Fibroblast of villous mesenchyme (primary cell): Measurements from ENCODE around the gene FHL1. TPM values are rescaled to one million over a fixed set of nuclear protein-coding genes. Genes with fewer than 3 reads are reported as not detected.

ENCODE experiments used
- DNase-seq: peaks from one replicate; pipeline ENCODE4 v3.0.0-alpha.2; 2010; ENCODE audit warnings: low read depth
- H3K4me3 ChIP-seq: 2 replicates; pipeline ENCODE4 v1.5.1; 2011; ENCODE audit warnings: low read depth, mild to moderate bottlenecking, low read length
- total RNA-seq: library from RNA; depleted of rRNA; stranded (reverse); fragments of >200 nt; gene quantifications from 2 replicates; pipeline ENCODE4 v1.2.3, GENCODE V29; 2012
- TF ChIP-seq, protein P1 (sequence below): IDR thresholded peaks from 2 replicates; pipeline ENCODE4 v1.5.1; 2012; ENCODE audit warnings: low read depth, mild to moderate bottlenecking, low read length; ENCODE audit not compliant: insufficient read depth

FHL1 gene
- total RNA-seq, 1 donor, result 104 TPM

DNA sequence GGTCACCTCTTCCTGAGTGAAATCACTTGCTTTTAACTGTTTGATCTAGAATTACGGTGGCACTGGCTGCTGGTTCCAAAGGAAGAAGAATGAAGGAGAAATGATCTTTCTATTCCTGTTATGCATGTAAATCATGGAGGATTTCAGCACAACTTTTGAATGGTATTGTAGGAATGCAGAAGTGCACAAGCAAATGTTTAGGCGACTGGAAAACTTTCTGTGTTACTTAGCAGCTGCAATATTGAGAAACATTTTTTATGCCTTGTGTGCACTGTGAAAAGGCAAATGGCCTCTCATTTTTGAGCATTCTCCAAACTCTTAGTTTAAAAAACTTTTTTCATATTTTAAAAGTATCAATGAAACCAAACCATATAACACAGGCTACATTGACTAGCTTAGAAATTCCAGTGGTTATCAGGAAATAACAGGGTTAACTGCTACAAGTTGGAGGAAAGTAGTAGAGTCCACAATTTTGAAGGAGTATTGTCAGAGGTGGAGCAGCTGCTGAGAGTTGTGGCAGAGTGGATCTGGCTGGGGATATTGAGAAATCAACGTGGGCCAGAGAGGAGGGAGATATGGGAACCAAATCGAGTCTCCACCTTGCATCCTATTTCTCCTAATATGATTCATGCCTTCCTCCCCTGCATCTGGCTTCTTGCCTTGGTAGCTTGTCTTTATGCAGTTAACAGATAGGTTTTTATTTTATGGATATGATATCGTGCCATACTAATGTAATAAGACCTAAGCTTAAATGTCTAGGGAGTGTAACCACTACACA lies 32.0 kb upstream of the FHL1 start:
- TF ChIP-seq, protein P1, sequence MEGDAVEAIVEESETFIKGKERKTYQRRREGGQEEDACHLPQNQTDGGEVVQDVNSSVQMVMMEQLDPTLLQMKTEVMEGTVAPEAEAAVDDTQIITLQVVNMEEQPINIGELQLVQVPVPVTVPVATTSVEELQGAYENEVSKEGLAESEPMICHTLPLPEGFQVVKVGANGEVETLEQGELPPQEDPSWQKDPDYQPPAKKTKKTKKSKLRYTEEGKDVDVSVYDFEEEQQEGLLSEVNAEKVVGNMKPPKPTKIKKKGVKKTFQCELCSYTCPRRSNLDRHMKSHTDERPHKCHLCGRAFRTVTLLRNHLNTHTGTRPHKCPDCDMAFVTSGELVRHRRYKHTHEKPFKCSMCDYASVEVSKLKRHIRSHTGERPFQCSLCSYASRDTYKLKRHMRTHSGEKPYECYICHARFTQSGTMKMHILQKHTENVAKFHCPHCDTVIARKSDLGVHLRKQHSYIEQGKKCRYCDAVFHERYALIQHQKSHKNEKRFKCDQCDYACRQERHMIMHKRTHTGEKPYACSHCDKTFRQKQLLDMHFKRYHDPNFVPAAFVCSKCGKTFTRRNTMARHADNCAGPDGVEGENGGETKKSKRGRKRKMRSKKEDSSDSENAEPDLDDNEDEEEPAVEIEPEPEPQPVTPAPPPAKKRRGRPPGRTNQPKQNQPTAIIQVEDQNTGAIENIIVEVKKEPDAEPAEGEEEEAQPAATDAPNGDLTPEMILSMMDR, result no peak
- peak; percentile 43 for DNase-seq
- H3K4me3 ChIP-seq, result no peak overlapping the region

DNA sequence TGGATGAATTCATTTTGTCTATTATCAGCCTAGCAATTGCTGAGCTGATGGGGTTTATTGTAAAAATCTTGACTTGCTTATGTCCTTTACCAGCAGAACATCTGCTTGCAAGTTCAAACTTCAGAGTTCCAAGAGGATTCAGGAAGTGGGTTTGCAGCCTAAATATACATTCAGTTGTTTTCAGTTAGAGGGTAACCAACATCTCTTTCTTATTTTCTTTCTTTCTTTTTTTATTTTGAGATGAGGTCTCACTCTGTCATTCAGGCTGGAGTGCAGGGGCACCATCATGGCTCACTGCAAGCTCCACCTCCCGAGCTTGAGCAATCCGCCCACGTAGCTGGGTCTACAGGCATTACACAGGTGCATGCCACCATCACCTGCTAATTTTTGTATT lies 31.4 kb upstream of the FHL1 start:
- no peak for DNase-seq
- TF ChIP-seq, protein P1, result no peak
- H3K4me3 ChIP-seq, result no peak overlapping the region

DNA sequence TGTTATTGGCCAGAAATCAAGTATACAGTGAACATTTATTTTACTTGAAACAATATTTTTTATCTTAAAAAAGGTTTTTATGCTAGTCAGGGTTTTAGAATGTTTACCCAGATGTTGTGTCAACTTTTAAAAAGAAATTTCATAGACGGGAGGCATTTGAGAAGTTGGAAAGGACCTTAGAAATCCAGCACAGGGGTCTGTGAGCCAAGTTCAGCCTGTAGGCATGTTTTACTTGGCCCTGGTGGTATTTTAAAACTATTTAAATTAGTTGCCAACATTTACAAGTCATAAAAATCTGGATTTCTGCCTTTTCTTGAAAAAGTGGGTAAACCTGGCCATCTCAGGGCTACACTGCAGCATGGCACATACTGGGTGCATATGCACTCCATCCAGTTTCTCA lies 25.5 kb upstream of the FHL1 start:
- TF ChIP-seq, protein P1, result no peak
- DNase-seq, result no peak

DNA sequence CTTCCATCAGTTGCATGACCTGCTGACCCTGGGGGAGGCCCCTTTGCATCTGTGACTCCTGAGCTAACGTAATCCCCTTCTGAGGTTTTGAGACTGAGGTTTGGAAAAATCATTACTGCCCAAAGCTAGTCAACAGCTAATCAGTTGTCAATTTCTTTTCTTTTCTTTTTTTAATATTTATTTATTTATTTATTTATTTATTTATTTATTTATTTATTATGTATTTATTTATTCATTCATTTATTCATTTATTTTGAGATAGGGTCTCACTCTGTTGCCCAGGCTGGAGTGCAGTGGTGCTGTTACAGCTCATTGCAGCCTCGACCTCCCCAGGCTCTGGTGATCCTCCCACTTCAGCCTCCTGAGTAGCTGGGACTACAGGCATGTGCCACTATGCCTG lies 25.1 kb upstream of the FHL1 start:
- DNase-seq, result no peak
- TF ChIP-seq, protein P1, result no peak
- H3K4me3 ChIP-seq, result no peak overlapping the region

More for the DNA sequence above, 25.5 kb upstream of the FHL1 start:
- no peak overlapping the region for H3K4me3 ChIP-seq

DNA sequence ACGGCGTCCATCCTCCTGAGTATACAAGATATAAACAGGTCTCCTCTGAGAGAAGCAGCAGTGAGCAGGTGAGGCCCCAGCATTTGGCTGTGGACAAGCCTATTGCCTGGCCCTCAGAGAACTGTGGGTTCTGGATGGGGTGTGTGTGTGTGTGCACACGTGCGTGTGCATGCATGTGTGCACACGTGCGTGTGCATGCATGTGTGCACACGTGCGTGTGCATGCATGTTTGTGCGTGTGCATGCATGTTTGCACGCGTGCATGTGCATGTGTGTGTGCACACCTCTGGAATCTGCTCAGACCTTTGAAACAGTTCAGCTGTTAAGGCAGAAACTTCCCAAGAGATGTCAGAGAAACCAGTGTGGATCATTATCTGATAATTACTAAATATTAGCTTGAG lies 22.2 kb upstream of the FHL1 start:
- TF ChIP-seq, protein P1, result no peak
- no peak overlapping the region for H3K4me3 ChIP-seq
- DNase-seq, result no peak

DNA sequence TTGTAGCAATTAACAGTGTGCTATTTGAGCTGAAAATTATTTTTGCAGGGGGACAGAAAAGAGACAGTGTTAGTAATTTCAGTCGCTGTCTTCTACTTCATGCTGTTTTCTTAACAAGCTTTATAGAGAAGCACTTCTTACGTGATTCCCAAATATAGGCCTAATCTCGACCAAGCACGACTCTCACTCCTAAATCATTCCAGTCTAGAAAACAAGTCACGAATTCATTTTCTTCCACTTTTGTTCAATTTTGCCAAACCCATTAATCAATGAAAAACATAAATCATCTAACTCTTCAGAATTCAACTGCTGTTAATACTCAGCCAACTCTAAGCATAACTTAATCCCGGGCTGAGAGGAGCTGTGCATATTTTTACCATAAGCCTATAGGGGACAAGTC lies 21.0 kb upstream of the FHL1 start:
- DNase-seq, result no peak
- no peak overlapping the region for H3K4me3 ChIP-seq
- TF ChIP-seq, protein P1, result no peak

DNA sequence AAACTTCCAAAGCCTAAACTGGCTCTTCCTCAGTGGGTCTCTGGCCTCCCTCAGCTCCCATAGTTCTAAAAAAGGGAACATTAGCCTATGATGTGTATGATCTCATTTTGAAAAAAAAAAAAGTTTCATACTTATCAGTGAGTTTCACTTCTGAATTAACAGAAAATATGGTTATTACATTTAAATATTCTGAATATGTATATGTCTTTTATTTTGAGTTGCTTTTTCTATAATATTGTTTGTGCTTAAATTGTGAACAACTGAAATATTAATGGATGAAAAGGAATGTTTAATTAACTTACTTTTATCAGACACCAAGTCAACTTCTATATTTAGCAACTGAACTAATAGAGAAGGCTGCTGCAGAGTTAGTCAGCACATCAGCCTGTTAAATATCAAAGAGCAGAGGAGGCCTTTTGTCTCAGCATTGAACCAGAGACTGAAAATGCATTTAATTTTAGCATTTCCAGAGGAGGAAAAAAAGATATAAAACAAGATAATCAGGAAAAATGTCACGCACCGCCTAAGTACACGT lies 20.4 kb upstream of the FHL1 start:
- H3K4me3 ChIP-seq, result no peak overlapping the region
- TF ChIP-seq, protein P1, result no peak
- DNase-seq, result no peak
